ENCODE measurements around the gene FOXN3.

Gene FOXN3

DNA sequence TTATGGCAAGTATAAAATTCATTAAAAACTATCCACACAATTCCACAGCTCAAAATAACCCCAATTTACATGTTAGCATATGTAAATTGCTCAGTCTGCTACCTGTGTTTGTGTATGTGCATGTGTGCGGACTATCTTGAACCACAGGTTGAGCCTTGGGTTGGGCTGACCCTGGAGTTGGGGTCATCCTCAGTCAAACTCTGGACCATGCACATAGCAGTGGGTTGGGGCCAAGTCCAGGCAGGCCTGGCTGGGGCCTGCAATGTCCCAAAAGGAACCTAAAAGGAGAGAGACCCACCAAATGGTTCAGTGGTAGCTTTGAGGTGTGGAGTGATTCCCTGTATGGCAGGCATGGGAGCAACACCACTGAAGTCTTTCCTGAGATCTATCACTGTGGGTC lies 156.1 kb downstream of the FOXN3 start:
- H4K20me1 ChIP-seq (ENCODE audit: insufficient read depth, low read length, poor library complexity, severe bottlenecking), result peaks cover 15% of the 10 kb centered on the region
- no peak overlapping the region for H3K9ac ChIP-seq (ENCODE audit: low read depth, low read length, poor library complexity, severe bottlenecking)
- no peaks in the 10 kb centered on the region for H3K4me1 ChIP-seq (ENCODE audit: insufficient read depth, low read length, poor library complexity, severe bottlenecking)
- no peak for TF ChIP-seq EZH2phosphoT487 (IDR thresholded peaks at IDR 0.05; ENCODE audit: borderline replicate concordance)
- TF ChIP-seq, protein P1, sequence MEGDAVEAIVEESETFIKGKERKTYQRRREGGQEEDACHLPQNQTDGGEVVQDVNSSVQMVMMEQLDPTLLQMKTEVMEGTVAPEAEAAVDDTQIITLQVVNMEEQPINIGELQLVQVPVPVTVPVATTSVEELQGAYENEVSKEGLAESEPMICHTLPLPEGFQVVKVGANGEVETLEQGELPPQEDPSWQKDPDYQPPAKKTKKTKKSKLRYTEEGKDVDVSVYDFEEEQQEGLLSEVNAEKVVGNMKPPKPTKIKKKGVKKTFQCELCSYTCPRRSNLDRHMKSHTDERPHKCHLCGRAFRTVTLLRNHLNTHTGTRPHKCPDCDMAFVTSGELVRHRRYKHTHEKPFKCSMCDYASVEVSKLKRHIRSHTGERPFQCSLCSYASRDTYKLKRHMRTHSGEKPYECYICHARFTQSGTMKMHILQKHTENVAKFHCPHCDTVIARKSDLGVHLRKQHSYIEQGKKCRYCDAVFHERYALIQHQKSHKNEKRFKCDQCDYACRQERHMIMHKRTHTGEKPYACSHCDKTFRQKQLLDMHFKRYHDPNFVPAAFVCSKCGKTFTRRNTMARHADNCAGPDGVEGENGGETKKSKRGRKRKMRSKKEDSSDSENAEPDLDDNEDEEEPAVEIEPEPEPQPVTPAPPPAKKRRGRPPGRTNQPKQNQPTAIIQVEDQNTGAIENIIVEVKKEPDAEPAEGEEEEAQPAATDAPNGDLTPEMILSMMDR (conservative IDR thresholded peaks at IDR 0.05; ENCODE audit: low read length), result no peak
- H3K9me3 ChIP-seq (ENCODE audit: insufficient read depth, low read depth, low read length), result no peaks in the 10 kb centered on the region
- H3K79me2 ChIP-seq (ENCODE audit: insufficient read depth, low read length), result peaks cover 72% of the 10 kb centered on the region
- H3K36me3 ChIP-seq (ENCODE audit: insufficient read depth, low read length), result peaks cover 33% of the 10 kb centered on the region; the same call in 1 of the 2 replicates
- H3F3A ChIP-seq (ENCODE audit: low read depth), result no peaks in the 10 kb centered on the region
- no peak overlapping the region for H3K4me2 ChIP-seq (ENCODE audit: low read depth, low read length, poor library complexity, severe bottlenecking)
- H3K4me3 ChIP-seq (ENCODE audit: low read length, poor library complexity, severe bottlenecking), result no peak overlapping the region
- no peaks in the 10 kb centered on the region for H3K27me3 ChIP-seq (ENCODE audit: insufficient read depth, low read length, poor library complexity, severe bottlenecking)
- no peak overlapping the region for H2AFZ ChIP-seq (ENCODE audit: low read length)
- no peaks in the 10 kb centered on the region for H3K9me2 ChIP-seq (replicated peaks; ENCODE audit: low read depth, low read length)

DNA sequence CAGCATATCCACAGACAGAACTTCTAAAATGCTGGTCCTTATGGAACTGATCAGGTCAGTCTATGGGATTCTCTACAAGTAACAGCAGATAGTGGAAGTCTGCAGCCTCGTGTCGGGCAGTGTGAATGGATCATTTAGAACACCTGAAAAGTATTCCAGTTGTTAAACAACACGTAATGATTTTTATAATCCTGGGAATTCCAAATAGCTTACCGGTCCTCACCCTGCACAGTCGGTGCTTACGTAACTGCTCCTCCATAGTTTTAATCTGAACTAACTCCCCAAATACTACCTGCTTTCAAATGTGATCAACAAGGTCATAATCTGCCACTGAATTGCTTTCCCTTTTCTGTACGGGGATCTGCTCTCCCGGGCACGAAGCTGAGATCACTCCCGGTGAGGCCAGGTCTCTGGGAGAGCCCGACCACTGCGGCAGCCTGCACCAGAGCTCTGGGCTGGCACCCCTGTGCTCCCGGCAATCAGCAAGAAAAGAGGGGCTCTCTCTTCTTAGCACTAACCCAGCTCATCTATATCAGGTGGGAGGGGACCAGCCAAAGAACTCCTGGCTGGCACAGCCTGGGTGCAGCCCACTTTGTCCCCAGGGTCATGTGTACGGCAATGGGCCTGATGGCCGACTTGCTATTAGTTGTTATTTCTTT lies 157.0 kb downstream of the FOXN3 start:
- no peak overlapping the region for H3K9ac ChIP-seq (ENCODE audit: low read depth, low read length, poor library complexity, severe bottlenecking)
- no peaks in the 10 kb centered on the region for H3F3A ChIP-seq (ENCODE audit: low read depth)
- no peaks in the 10 kb centered on the region for H3K4me1 ChIP-seq (ENCODE audit: insufficient read depth, low read length, poor library complexity, severe bottlenecking)
- no peaks in the 10 kb centered on the region for H3K9me3 ChIP-seq (ENCODE audit: insufficient read depth, low read depth, low read length)
- peaks cover 25% of the 10 kb centered on the region; the same call in 1 of the 2 replicates for H3K36me3 ChIP-seq (ENCODE audit: insufficient read depth, low read length)
- H3K79me2 ChIP-seq (ENCODE audit: insufficient read depth, low read length), result peaks cover 73% of the 10 kb centered on the region
- H3K27me3 ChIP-seq (ENCODE audit: insufficient read depth, low read length, poor library complexity, severe bottlenecking), result no peaks in the 10 kb centered on the region
- H2AFZ ChIP-seq (ENCODE audit: low read length), result no peak overlapping the region
- no peaks in the 10 kb centered on the region for H3K9me2 ChIP-seq (replicated peaks; ENCODE audit: low read depth, low read length)
- H3K4me2 ChIP-seq (ENCODE audit: low read depth, low read length, poor library complexity, severe bottlenecking), result no peak overlapping the region
- no peak overlapping the region for H3K4me3 ChIP-seq (ENCODE audit: low read length, poor library complexity, severe bottlenecking)
- TF ChIP-seq EZH2phosphoT487 (IDR thresholded peaks at IDR 0.05; ENCODE audit: borderline replicate concordance), result no peak
- TF ChIP-seq, protein P1 (conservative IDR thresholded peaks at IDR 0.05; ENCODE audit: low read length), result no peak
- peaks cover 16% of the 10 kb centered on the region for H4K20me1 ChIP-seq (ENCODE audit: insufficient read depth, low read length, poor library complexity, severe bottlenecking)

DNA sequence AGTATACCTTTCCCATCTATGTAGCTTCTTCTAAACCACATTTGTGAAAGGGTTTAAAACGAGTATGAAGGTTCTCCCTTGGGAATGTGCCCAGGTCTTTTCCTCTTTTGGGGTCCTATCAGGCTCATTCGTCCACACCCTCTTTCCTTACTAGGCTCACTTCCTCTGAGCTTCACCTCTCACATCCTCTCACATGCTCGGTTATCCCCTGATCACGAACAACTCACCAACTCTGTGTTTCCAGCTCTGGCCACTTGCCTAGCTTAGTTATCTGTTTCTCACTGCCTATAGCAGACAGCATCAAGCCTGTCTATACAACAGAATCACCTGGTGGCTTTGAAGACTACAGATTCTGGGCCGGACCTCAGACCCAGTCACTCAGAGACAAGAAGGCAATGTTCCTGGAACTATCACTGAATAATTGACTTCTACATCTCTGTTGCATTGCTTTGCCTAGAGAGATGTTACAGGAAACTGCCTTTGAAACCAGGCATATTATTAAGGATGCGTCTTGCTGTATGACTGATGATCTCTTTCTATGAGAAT lies 158.2 kb downstream of the FOXN3 start:
- Histone ChIP-seq H2AFZ (ENCODE audit: low read length) (no peak overlapping the region), H3K36me3 (ENCODE audit: insufficient read depth, low read length) (peaks cover 20% of the 10 kb centered on the region; the same call in 1 of the 2 replicates), H3K4me2 (ENCODE audit: low read depth, low read length, poor library complexity, severe bottlenecking) (no peak overlapping the region), H3K79me2 (ENCODE audit: insufficient read depth, low read length) (peaks cover 69% of the 10 kb centered on the region), H3F3A (ENCODE audit: low read depth) (no peaks in the 10 kb centered on the region), H3K27me3 (ENCODE audit: insufficient read depth, low read length, poor library complexity, severe bottlenecking) (no peaks in the 10 kb centered on the region), H3K9me3 (ENCODE audit: insufficient read depth, low read depth, low read length) (no peaks in the 10 kb centered on the region), H3K4me3 (ENCODE audit: low read length, poor library complexity, severe bottlenecking) (no peak overlapping the region), H4K20me1 (ENCODE audit: insufficient read depth, low read length, poor library complexity, severe bottlenecking) (peaks cover 20% of the 10 kb centered on the region), H3K9me2 (replicated peaks; ENCODE audit: low read depth, low read length) (no peaks in the 10 kb centered on the region), H3K9ac (ENCODE audit: low read depth, low read length, poor library complexity, severe bottlenecking) (no peak overlapping the region), H3K4me1 (ENCODE audit: insufficient read depth, low read length, poor library complexity, severe bottlenecking) (no peaks in the 10 kb centered on the region)
- TF ChIP-seq, protein P1 (conservative IDR thresholded peaks at IDR 0.05; ENCODE audit: low read length), result no peak
- no peak for TF ChIP-seq EZH2phosphoT487 (IDR thresholded peaks at IDR 0.05; ENCODE audit: borderline replicate concordance)
